Endothelial cell of umbilical vein (primary cell): ENCODE measurements around the gene FBXO3. TPM values are rescaled to one million over a fixed set of nuclear protein-coding genes. Genes with fewer than 3 reads are reported as not detected.

Experiments
- BruUV-seq: library from RNA; stranded (reverse); fragments of 400-500 nt; replicated peaks from 2 replicates; lab custom pipeline; 2021; lab: Mats Ljungman, UMichigan
- CTCF ChIA-PET: fragments of 300-600, 350-600 bp; sonication (Branson Sonifier 250); formaldehyde crosslinking; loops from one replicate; lab custom pipeline; 2021; ENCODE audit warnings: antibody characterized with exemption, inconsistent platforms; lab: Charles Lee
- POLR2A ChIA-PET: fragments of 300-600, 350-600 bp; sonication (Branson Sonifier 250); formaldehyde crosslinking; loops from one replicate; lab custom pipeline; 2021; ENCODE audit warnings: antibody characterized with exemption, inconsistent platforms; lab: Charles Lee
- DNase-seq: peaks from one replicate; pipeline ENCODE4 v3.0.0-alpha.2; 2011; ENCODE audit warnings: low read depth, low spot score
- FAIRE-seq: peaks from 2 replicates; lab custom pipeline; 2011; peaks lifted over from hg19 to GRCh38; lab: Jason Lieb, UNC
- H2AFZ ChIP-seq: 2 replicates; pipeline ENCODE4 v1.6.0; 2012; ENCODE audit warnings: low read depth, low read length, control low read depth, inconsistent platforms
- H3K27ac ChIP-seq: 2 replicates; pipeline ENCODE4 v1.5.1; 2011; ENCODE audit warnings: low read depth, mild to moderate bottlenecking, control low read depth, low read length, moderate library complexity; ENCODE audit not compliant: insufficient read depth
- H3K27me3 ChIP-seq, 2 experiments: 2 replicates each; pipeline versions ENCODE4 v1.6.0 to v1.6.1; 2011; ENCODE audit warnings: low read length in 2 of 2, mixed read lengths in 1 of 2; ENCODE audit not compliant: control insufficient read depth in 2 of 2, insufficient read depth in 2 of 2
- H3K36me3 ChIP-seq, 2 experiments: 2 replicates in 1 of 2; 3 replicates in 1 of 2; pipeline ENCODE4 v1.5.1; 2011; ENCODE audit warnings: low read length in 2 of 2, mild to moderate bottlenecking in 1 of 2, moderate library complexity in 1 of 2; ENCODE audit not compliant: control insufficient read depth in 2 of 2, insufficient read depth in 2 of 2; ENCODE audit errors: extremely low read depth in 1 of 2
- H3K4me1 ChIP-seq: 3 replicates; pipeline ENCODE4 v1.5.1; 2011; ENCODE audit warnings: mild to moderate bottlenecking, low read length; ENCODE audit not compliant: control insufficient read depth, insufficient read depth; ENCODE audit errors: extremely low read depth
- H3K4me2 ChIP-seq: 2 replicates; pipeline ENCODE4 v1.6.1; 2011; ENCODE audit warnings: low read length, control low read depth, mixed read lengths; ENCODE audit not compliant: insufficient read depth
- H3K4me3 ChIP-seq, 3 experiments: fragments of 200-600 bp in 1 of 3; sonication (generic), shearing (Covaris generic) in 1 of 3; replicated peaks in 1 of 3; 2 replicates each; pipeline ENCODE4 v1.5.1; 2011 to 2016; ENCODE audit warnings: control low read depth in 3 of 3, low read length in 3 of 3, mild to moderate bottlenecking in 2 of 3, inconsistent platforms in 1 of 3, low read depth in 1 of 3, moderate library complexity in 1 of 3; ENCODE audit not compliant: insufficient read depth in 1 of 3
- H3K79me2 ChIP-seq: 2 replicates; pipeline ENCODE4 v1.6.0; 2012; ENCODE audit warnings: low read length, inconsistent platforms; ENCODE audit not compliant: control insufficient read depth, insufficient read depth
- H3K9ac ChIP-seq: replicated peaks from 2 replicates; pipeline ENCODE3; 2011; ENCODE audit warnings: low read length, control low read depth; ENCODE audit not compliant: insufficient read depth; ENCODE audit errors: extremely low read depth
- H3K9me1 ChIP-seq: replicated peaks from 3 replicates; pipeline ENCODE4 v1.6.0; 2011; ENCODE audit warnings: mild to moderate bottlenecking, low read length; ENCODE audit not compliant: control insufficient read depth, insufficient read depth; ENCODE audit errors: extremely low read depth
- H3K9me3 ChIP-seq: replicated peaks from 2 replicates; pipeline ENCODE4 v1.5.1; 2012; ENCODE audit warnings: low read length, inconsistent platforms; ENCODE audit not compliant: control insufficient read depth, insufficient read depth
- H4K20me1 ChIP-seq: replicated peaks from 2 replicates; pipeline ENCODE3; 2011; ENCODE audit warnings: mild to moderate bottlenecking, low read length; ENCODE audit not compliant: control insufficient read depth, insufficient read depth; ENCODE audit errors: extremely low read depth
- CTCF ChIP-seq, 2 donors: IDR thresholded peaks; 1 replicate in 1 of 2; 2 replicates in 1 of 2; pipeline ENCODE4 v1.5.1; 2011; ENCODE audit warnings: low read length in 2 of 2, mild to moderate bottlenecking in 2 of 2, moderate library complexity in 2 of 2, control low read depth in 1 of 2, inconsistent platforms in 1 of 2, low read depth in 1 of 2; ENCODE audit not compliant: insufficient read depth in 1 of 2; ENCODE audit errors: extremely low read depth in 1 of 2
- EZH2 ChIP-seq: IDR thresholded peaks from 2 replicates; pipeline ENCODE4 v1.6.1; 2012; ENCODE audit warnings: borderline replicate concordance, low read depth, mild to moderate bottlenecking, moderate library complexity, low read length, inconsistent platforms; ENCODE audit not compliant: severe bottlenecking
- FOS ChIP-seq: IDR thresholded peaks from 2 replicates; pipeline ENCODE4 v1.6.1; 2011; ENCODE audit warnings: mild to moderate bottlenecking, low read length, moderate library complexity, borderline replicate concordance; ENCODE audit not compliant: insufficient read depth
- GATA2 ChIP-seq: IDR thresholded peaks from 2 replicates; pipeline ENCODE4 v1.7.0; 2011; ENCODE audit warnings: low read depth, mild to moderate bottlenecking, moderate library complexity, mixed read lengths, low read length; ENCODE audit not compliant: insufficient read length, insufficient read depth
- JUN ChIP-seq: IDR thresholded peaks from 2 replicates; pipeline ENCODE4 v1.6.1; 2011; ENCODE audit warnings: borderline replicate concordance, low read depth; ENCODE audit not compliant: insufficient read length, insufficient read depth
- MAX ChIP-seq: IDR thresholded peaks from 2 replicates; pipeline ENCODE4 v1.6.1; 2011; ENCODE audit not compliant: insufficient read depth, insufficient read length
- MYC ChIP-seq: IDR thresholded peaks from one replicate; pipeline ENCODE4 v1.6.1; 2011; ENCODE audit warnings: mild to moderate bottlenecking, low read depth, low read length
- POLR2A ChIP-seq: IDR thresholded peaks from 2 replicates; pipeline ENCODE4 v1.6.1; 2012; ENCODE audit warnings: low read depth, mild to moderate bottlenecking, control low read depth, low read length
- POLR2AphosphoS5 ChIP-seq: IDR thresholded peaks from 2 replicates; pipeline ENCODE4 v1.6.1; 2012; ENCODE audit warnings: low read depth, mild to moderate bottlenecking, control low read depth, low read length, moderate library complexity; ENCODE audit not compliant: insufficient read depth
- dilution Hi-C: fragments of 300-500 bp; cut with MboI; formaldehyde crosslinking; loops from one replicate; pipeline ENCODE4 v1.15.0; 2019; ENCODE audit warnings: low sequenced_read_pairs; ENCODE audit not compliant: extremely low pct_ligation_motif_present
- intact Hi-C: fragments of 100-400 bp; cut with micrococcal nuclease; formaldehyde crosslinking; loops from one replicate; pipeline ENCODE4 v1.10.0; 2022
- polyA plus RNA-seq, 4 experiments: library from polyadenylated mRNA; depleted of rRNA in 3 of 4; stranded (reverse) in 3 of 4; unstranded in 1 of 4; fragments of >200 nt; gene quantifications; 2 replicates each; pipeline versions ENCODE4 v1.2.1 to v1.2.3, GENCODE V29; 2011 to 2012; ENCODE audit warnings: missing spikeins in 1 of 4
- total RNA-seq: library from RNA; stranded (reverse); gene quantifications from 2 replicates; pipeline ENCODE4 v1.2.3, GENCODE V29; 2021

The FBXO3 gene
- total and polyA plus RNA-seq, 2 donors (not counting 3 experiments of a cell fraction or from before 2014, with no cell fraction given) = 18.0 to 23.1 TPM

GRCh38 chr11:33761471-33761870 lies 12.8 kb downstream of the FBXO3 start:
- H4K20me1 ChIP-seq = no peaks in the 10 kb centered on the region
- no peaks in the 10 kb centered on the region for H3K9me3 ChIP-seq
- FAIRE-seq = no peak
- DNase-seq = no peak
- TF ChIP-seq MAX (no peak), MYC (no peak)
- H3K36me3 ChIP-seq = peaks cover 0 to 5% of the 10 kb centered on the region in 2 experiments
- CTCF ChIA-PET = interaction anchor here (1.0 to 2.7 kb wide), 3 partner anchors 10 to 19 kb away, joined by 3 to 12 read pairs (median 4); no protein-coding TSS in a partner anchor
- H3K27me3 ChIP-seq = no peaks in the 10 kb centered on the region
- no TSS peak for BruUV-seq
- H2AFZ ChIP-seq = no peak overlapping the region
- no peak overlapping the region for H3K27ac ChIP-seq
- intact Hi-C loops = no loop called here
- no peak overlapping the region for H3K9ac ChIP-seq
- H3K4me3 ChIP-seq = no peak overlapping the region
- dilution Hi-C loops = no loop called here
- no peaks in the 10 kb centered on the region for H3K9me1 ChIP-seq
- H3K79me2 ChIP-seq = no peaks in the 10 kb centered on the region
- POLR2A ChIA-PET = no interaction called here
- no peak overlapping the region for H3K4me2 ChIP-seq
- no peaks in the 10 kb centered on the region for H3K4me1 ChIP-seq

GRCh38 chr11:33753304-33753967 lies 20.9 kb downstream of the FBXO3 start:
- dilution Hi-C loops = no loop called here
- BruUV-seq = no TSS peak
- Histone ChIP-seq H3K9me3 (no peaks in the 10 kb centered on the region), H3K4me2 (no peak overlapping the region), H3K36me3 (peaks cover 6 to 10% of the 10 kb centered on the region in 2 experiments), H2AFZ (no peak overlapping the region), H3K79me2 (no peaks in the 10 kb centered on the region), H3K4me3 (no peak overlapping the region), H3K9me1 (no peaks in the 10 kb centered on the region), H3K4me1 (no peaks in the 10 kb centered on the region), H3K9ac (no peak overlapping the region), H4K20me1 (no peaks in the 10 kb centered on the region), H3K27ac (no peak overlapping the region), H3K27me3 (no peaks in the 10 kb centered on the region)
- no peak for FAIRE-seq
- ChIA-PET CTCF (interaction anchor here (1.4 to 4.2 kb wide), 2 partner anchors 11 to 234 kb away, joined by 4 to 30 read pairs; no protein-coding TSS in a partner anchor), POLR2A (no interaction called here)
- intact Hi-C loops = no loop called here
- no peak for TF ChIP-seq MAX
- TF ChIP-seq POLR2AphosphoS5 = no peak
- no peak for TF ChIP-seq CTCF (IDR thresholded peaks at IDR 0.05; ENCODE audit: extremely low read depth in 1 of 2, insufficient read depth in 1 of 2, low read depth in 1 of 2, low read length in 2 of 2)
- no peak for TF ChIP-seq MYC
- no peak for TF ChIP-seq GATA2
- TF ChIP-seq FOS = no peak
- no peak for TF ChIP-seq JUN
- TF ChIP-seq EZH2 = no peak
- TF ChIP-seq POLR2A = no peak
- peak; percentile 59 for DNase-seq
